HG03139 (cell line): Measurements from ENCODE around the gene RRAS2.

Experiments
- ATAC-seq: cut with Tn5 transposase; IDR thresholded peaks from one replicate; pipeline ENCODE4 v1.9.1; 2021; ENCODE audit not compliant: unreplicated experiment

Gene RRAS2

DNA sequence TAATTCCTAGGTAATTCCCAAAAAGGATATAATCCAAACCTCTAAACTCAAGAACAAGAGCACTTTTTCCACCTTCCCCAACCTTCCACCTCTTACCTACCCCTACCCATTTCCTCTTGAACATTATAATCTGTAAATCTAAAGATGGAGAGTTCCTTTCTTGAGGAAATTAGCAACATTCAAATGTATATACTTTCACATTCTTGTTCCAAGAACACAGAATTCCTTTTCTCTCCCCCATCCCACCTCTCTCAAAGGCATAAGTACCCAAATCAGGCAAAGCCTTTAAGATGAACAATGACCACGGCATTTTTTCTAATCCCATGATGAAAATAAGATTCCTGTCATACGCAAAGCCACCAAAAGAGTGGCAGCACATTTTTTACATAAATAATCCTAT, 18.3 kb downstream of the RRAS2 start:
- no peak for ATAC-seq

DNA sequence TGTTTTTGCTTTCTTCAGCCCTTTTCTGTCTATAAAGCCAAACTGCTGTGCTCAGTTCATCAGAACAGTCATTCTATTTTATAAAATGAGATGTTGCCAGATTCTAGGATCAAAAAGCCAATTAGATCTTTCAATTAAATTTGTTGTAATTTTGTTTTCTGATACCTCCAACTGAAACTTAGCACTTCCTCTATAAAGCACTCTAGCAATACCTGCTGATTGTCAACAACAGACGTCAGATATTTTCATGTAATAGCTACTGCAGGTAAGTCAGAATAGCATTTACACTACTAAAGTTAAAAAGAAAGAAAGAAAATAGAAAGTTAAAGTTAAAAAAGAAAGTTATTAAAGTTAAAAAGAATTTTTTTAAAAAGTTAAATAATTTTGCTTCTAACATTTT, 19.6 kb downstream of the RRAS2 start:
- ATAC-seq = no peak

DNA sequence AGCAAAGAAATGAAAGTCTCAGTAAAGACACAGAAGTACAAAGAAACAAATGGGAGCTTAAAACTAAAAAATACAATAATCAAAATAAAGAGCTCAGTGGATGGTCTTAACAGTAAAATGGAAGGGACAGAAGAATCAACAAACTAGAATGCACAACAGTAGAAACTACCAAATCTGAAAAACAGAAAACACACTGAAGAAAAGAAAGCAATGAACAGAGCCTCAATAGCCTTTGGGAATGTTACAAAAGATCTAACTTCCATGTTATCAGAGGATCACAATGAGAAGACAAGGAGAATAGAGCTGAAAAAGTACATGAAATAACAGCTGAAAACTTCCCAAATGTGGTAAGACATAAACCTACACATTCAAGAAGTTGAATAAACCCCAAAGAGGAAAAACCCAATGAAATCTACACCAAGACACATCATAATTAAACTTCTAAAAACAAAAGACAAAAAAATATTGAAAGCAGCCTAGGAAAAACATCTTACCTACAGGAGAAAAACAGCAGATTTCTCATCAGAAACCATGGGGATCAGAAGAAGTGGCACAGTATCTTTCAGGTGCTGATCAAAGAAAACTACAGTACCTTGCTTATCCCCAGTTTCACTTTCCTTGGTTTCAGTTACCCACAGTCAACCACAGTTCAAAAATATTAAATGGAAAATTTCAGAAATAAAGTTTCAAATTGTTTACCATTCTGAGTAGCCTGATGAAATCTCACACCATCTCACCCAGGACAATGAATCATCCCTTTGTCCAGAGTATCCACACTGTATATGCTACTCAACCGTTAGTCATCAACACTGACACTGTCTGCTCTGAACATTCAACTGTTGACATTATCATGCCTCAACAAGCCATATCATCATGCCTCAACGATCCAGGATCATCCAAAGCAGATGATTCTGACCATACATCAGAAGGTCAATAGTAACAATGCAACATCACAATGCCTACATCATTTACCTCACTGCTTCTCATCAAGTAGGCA, 22.2 kb downstream of the RRAS2 start:
- no peak for ATAC-seq

DNA sequence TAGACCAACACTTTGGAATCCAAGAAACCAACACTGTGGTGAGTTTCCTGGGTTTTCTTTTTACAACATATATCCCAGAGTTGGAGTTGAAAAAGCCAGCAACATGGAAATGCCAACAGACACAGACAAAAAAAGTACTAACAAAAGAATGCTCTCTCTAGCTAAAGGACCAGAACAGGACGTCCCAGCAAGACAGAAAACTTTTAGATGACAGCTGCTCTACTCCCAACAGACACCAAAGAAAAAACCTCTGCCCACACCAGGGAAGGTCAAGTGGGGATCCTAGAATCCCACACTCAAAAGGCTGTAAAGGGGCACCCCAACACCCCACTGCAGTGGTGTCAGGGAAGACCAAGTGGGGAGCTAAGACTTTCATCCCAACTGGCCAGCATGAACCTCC, 23.3 kb downstream of the RRAS2 start:
- no peak for ATAC-seq

DNA sequence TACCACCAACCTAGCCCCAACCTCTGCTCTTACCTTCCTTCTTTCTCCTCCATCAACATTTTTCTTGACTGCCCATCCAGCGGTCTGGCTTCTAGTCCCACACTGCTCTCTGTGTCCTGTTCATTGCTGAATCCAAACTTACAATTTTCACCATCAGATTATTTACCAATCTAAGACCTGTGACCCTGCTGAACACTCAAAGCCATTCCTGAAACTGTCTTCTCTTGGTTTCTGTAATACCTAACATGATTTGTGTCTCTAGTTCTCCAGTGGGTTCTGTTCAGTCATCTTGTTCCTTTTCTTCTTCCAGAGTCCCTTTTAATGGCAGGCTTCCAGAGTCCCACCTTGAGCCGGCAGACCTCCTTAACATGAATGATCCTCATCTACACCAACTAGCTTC, 24.1 kb downstream of the RRAS2 start:
- no peak for ATAC-seq

DNA sequence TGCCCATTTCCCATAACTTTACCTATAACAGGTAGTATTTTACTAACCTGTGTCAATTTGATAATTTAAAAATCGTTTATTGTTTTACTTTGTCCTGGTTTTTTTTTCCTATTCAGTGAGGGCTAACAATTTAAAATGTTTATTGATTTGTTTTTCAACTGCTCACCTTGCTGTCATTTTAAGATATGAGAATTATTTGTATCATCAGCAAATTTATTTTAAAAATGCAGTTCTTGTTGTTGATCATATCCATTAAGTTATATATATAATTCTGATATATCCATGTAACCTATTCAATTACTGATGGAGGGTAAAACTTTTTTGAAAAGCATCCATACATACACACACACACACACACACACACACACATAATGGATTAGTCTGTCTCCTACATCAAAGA, 24.8 kb downstream of the RRAS2 start:
- no peak for ATAC-seq

DNA sequence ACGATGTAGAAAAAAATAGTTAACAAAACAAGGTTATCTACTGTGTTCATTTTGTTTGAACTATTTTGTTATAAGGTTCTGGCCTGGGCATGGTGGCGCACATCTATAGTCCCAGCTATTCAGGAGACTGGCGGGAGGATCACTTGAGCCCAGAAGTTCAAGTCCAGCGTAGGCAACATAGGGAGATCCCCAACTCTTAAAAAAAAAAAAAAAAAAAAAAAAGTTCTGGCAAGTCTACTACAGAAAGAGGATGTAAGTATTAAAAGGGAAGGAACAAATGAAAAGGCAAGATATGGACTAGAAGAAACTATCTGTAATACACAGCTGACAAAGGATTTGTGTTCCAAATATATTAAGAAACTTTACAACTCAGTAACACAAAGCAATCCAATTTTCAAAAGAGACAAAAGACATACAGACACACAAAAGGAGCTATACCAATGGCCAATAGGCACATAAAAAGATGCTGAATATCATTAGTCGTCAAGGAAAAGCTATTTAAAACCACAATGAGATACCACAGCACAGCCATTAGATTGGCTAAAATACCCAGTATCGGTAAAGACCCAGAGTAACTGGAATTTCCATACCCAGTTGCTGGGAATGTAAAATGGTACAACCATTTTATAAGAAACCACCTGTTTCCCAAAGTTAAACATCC, 27.4 kb downstream of the RRAS2 start:
- peak; percentile 30 for ATAC-seq

DNA sequence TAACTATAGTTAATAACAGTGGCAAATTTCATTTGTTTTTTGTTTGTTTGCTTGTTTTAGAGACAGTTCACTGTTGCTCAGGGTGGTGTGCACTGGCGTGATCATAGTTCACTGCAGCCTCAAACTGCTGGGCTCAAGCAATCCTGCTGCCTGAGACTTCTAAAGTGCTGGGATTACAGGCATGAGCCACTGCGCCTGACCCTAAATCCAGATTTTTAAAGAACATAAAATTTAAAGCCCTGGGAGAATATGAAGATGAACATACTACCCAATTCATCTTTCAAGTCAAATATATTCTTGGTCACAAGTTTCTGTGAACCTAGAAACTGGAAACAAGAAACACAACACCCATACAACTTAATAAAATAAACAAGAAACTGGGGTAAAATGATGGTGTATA, 28.1 kb downstream of the RRAS2 start:
- ATAC-seq = no peak

DNA sequence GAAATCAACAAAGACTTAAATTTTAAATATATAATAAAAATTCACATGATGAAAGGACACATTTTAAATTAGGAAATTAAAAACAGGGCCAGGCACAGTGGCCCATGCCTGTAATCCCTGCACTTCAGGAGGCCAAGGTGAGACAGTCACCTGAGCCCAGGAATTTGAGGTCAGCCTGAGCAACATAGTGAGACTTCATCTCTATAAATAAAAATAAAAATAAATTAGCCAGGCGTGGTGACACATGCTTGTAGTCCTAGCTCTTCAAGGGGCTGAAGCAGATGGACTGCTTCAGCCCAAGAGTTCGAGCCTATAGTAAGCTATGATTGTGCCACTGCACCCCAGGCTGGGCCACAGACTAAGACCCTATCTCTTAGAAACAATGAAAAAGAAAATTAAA, 29.3 kb downstream of the RRAS2 start:
- no peak for ATAC-seq

DNA sequence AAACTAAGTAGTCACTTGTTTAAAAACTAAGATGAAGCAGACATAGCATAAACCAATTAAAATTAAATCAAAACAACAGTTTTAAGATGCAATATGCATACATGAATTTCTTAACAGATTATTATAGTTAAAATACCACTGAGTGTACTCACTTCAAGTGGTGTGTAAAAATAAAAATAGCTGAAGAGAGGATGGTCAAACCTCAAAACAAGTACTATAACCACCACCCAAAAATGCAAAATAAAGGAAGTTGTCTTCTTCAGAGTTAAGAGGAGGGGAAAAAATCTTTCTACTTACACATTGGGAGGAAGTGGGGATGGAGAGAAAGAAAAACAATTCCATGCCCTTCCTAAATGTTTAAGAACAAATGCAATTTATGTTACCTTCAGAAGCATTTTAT, 31.9 kb downstream of the RRAS2 start:
- ATAC-seq = no peak

DNA sequence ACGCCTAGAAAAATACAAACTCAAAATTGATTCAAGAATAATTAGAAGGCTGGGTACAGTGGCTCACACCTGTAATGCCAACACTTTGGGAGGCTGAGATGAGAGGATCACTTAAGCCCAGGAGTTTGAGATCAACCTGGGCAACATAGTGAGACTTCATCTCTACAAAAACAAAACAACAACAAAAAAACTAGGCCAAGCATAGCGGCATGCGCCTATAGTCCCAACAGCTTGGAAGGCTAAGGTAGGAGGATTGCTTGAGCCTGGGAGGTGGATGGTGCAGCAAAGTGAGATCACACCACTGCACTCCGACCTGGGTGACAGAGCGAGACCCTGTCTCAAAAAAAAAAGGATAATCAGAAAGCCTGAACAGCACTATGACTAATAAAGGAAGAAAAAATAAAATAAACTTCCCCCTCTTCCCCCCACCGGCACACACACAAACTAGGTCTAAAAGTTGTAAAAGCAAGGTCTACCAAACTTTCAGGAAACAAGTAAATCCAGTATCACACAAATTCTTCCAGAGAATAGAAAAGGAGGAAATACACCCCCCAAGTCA, 35.8 kb downstream of the RRAS2 start:
- no peak for ATAC-seq

DNA sequence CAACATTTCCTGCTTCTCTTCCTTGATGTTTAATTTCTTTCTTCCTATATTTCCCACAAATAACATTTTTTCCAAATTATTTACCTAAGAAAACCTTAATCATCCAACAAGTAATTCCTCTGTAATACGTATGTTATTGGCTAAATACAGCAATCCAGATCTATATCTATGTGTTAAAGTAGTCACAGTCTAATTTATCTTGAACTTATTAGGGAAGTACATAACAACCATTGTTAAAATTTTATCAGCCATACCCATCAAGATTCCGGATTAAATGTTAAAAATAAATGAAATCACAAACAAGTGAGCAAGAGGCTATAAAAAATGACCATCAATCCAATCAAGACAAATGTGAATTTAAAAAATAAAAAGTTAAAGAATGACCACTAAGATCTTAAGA, 36.5 kb downstream of the RRAS2 start:
- no peak for ATAC-seq

DNA sequence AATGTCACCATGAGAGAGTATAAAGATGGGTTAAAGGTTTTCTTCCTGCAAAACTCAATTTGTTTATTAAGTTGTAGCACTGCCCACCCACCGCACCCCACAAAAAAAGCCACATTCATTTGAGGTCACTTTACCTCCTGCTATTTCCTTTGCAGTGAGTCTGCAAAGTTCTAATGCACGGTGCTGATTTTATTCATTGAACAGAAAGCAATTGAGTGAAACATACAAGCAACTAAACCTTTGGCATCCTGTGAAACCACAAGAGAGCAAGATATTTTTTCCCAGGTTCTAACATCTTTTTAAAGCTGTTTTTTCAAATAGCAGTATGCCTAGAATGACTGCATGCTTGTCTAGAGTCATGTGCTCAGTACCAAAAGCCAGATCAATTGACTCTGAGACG, 39.0 kb downstream of the RRAS2 start:
- peak; percentile 40 for ATAC-seq

DNA sequence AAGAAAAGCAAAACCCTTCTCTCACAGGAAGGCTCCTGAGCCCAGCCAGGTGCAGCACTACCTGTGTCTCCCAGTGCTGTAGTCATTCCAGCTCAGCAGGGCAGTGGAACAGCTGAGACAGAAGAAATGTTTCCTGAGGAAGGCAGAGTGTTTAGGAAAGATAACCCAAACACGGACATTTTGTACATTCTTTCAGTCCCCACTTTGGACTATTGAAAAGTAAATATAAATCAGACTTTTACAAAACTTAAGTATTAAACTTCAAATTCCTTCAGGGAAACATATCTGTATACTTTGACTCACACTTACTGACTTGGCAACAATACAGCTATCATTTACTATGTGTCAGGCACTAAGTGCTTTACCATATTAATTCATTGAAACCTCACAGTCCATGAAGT, 40.4 kb downstream of the RRAS2 start:
- no peak for ATAC-seq

DNA sequence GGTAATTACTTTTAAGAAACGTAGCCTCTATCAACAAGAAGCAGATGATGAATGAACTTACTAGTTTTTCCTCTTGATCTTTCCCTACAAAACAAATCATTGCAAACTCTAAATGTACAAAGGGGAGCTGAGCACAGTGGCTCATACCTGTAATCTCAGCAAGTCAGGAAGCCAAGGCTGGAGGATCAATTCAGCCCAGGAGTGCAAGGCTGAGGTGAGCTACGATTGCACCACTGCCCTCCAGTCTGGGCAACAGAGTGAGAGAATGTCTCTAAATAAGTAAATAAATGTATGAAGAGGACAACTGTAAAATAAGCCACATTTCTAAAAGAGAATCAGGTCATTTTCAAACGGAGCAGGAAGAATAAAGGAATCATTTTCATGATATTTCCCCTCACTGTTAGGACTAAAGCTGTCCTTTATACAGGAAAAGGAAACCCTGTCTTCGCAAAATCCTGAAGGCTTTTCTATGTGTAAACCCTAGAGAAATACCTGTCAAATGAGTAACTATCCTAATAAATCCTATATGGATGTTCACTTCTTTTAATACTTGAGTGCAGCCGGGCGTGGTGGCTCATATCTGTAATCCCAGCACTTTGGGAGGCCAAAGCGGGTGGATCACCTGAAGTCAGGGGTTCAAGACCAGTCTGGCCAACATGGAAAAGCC, 41.2 kb downstream of the RRAS2 start:
- ATAC-seq = no peak

DNA sequence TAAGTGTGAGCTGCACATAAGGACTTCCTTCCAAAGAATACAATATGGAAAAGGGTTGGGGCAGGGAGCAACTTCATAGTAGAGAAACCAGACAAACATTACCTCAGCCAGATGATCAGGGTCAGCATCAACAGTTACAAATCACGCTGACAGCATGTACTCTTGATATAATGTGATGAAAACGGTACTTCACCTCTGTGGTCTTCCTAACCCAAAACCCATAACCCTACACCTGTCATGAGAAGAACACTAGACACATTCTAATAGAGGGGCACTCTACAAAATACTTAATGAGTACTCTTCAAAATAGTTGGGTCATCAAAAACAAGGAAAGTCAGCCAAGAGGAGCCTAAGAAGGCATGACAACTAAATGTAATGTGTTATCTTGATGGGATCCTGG, 43.9 kb downstream of the RRAS2 start:
- ATAC-seq = no peak

DNA sequence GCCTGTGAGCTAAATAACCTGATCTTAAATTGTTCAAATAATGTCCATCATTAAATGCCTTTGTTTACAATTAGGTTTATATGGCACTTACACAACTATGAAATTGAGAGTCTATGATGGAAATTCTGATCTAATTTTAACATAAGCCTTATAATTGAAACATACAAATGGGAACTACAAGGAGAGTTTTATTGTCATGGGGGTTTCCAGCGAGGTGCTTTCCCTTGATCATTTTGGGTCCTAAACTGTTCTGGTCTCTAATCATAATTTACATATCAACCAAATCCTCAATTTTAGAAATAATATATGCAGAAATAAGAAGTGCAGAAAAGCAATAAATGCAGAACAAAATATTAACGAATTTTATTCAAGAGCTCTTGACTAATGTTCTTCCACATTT, 44.9 kb downstream of the RRAS2 start:
- no peak for ATAC-seq

DNA sequence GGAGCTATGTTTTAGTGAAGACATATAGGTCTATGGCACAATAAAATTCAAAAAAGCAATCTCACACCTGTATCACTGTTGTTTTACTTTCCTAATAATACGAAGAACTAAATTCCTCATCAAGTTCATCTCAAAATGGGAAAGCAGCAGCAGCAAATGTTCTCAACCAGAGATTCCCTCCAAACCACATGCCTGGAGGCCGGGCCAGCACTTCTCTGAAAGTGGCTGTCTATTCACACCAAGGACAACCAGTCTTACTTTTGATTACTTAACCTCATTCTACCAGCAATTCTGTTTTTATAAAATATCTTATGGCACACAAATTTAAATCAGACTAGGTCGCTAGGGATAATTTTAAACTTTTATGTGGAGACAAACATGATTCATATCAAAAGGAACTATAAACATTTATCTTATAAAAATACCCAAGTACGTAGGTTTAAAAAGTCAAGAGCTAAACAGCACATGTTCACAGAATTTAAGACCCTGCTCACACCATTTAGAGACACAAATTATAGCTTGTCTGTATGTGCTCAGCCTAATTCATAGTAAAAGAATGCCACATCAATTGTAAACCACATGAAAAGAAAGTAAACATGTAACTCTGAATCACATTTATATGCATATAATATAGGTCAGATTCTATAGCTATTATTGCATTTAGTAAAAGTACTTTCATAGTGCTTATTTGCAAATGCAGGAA, 46.1 kb downstream of the RRAS2 start:
- ATAC-seq = no peak

DNA sequence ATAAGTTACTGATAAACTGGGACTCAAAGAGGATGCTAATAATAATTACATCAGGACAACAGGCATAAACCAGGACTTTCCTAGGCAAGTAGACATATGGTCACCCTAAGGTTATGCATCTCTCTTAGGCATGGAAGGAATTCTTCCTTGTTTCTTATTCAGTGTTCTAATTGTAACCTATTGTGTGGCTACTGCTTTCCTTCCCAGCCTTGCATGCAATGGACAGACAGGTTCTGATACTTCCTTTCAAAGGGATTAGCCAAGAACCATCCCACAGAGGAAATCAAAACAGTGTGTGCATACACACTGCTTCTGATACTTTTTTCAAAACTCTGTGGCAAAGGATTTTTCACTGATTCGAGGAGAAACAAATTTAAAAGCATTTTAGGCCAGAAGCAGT, 48.3 kb downstream of the RRAS2 start:
- ATAC-seq = no peak

DNA sequence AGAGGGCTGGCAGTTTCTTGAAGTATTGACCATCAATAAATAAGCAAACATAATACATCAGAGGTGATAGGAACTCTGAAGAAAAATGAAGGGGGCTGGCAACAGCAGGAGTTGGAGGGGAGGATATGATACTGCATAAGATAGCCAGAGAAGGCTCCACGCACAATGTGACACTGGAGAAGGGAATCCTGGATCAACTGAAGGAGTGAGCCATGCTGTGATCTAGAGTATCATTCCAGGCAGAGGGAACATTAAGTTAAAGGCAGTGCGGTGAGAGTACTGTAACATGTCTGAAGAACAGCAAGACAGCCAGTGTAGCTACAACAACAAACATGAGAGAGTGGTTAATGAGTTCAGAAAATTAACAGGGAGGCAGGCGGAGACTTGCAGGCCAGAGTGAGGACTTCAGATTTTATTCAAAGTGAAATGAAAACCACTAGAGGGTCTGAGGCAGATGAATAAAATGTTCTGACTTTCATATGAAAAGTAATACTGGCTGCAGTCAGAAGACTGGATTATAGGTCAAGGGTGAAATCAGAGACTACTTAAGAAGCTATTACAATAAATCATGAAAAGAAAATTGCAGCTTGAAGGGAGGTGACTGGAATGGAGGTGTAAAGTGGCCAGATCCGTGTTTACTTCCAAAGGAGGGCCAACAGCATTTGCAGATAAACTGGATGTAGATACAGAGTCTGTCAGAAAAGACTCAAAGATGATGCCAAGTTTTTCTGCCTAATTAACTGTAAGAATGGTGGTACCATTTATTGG, 49.4 kb downstream of the RRAS2 start:
- ATAC-seq = no peak
